ENCODE measurements around the gene PLXNB2.
"Not testable (repeated sequence)": the region's sequence is repeated elsewhere in the genome, so short reads cannot be mapped to it uniquely, and the experiment has no call there.

Gene PLXNB2

GRCh38 chr22:50337262-50338041 lies 30.0 kb upstream of the PLXNB2 start:
- TF ChIP-seq, protein P1, sequence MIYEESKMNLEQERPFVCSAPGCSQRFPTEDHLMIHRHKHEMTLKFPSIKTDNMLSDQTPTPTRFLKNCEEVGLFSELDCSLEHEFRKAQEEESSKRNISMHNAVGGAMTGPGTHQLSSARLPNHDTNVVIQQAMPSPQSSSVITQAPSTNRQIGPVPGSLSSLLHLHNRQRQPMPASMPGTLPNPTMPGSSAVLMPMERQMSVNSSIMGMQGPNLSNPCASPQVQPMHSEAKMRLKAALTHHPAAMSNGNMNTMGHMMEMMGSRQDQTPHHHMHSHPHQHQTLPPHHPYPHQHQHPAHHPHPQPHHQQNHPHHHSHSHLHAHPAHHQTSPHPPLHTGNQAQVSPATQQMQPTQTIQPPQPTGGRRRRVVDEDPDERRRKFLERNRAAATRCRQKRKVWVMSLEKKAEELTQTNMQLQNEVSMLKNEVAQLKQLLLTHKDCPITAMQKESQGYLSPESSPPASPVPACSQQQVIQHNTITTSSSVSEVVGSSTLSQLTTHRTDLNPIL (CRISPR knock-in tag; IDR thresholded peaks at IDR 0.05; ENCODE audit: low read depth), result no peak
- TF ChIP-seq PATZ1 (CRISPR knock-in tag; IDR thresholded peaks at IDR 0.05; ENCODE audit: borderline replicate concordance), result no peak
- no peak for TF ChIP-seq ARNTL (CRISPR knock-in tag; IDR thresholded peaks at IDR 0.05; ENCODE audit: borderline replicate concordance, low read depth)
- no peak for TF ChIP-seq TCF4 (CRISPR knock-in tag; IDR thresholded peaks at IDR 0.05; ENCODE audit: borderline replicate concordance)
- no peak for ATAC-seq

GRCh38 chr22:50334433-50334832 lies 27.0 kb upstream of the PLXNB2 start:
- ATAC-seq, result not testable (repeated sequence)

GRCh38 chr22:50329236-50329635 lies 21.8 kb upstream of the PLXNB2 start:
- ATAC-seq, result no peak
- TF ChIP-seq ZNF70 (CRISPR knock-in tag; IDR thresholded peaks at IDR 0.05) (no peak), SNAI2 (CRISPR knock-in tag; IDR thresholded peaks at IDR 0.05) (no peak), ZFP30 (CRISPR knock-in tag; IDR thresholded peaks at IDR 0.05) (no peak), PATZ1 (CRISPR knock-in tag; IDR thresholded peaks at IDR 0.05; ENCODE audit: borderline replicate concordance) (no peak), ARNTL (CRISPR knock-in tag; IDR thresholded peaks at IDR 0.05; ENCODE audit: borderline replicate concordance, low read depth) (no peak), ZC3H10 (CRISPR knock-in tag; IDR thresholded peaks at IDR 0.05) (no peak), ESRRG (CRISPR knock-in tag; IDR thresholded peaks at IDR 0.05) (no peak), TSHZ2 (CRISPR knock-in tag; IDR thresholded peaks at IDR 0.05) (no peak), POU6F1 (CRISPR knock-in tag; IDR thresholded peaks at IDR 0.05; ENCODE audit: borderline replicate concordance, low read depth) (no peak), CSDC2 (CRISPR knock-in tag; IDR thresholded peaks at IDR 0.05) (no peak), PPARA (CRISPR knock-in tag; IDR thresholded peaks at IDR 0.05; ENCODE audit: borderline replicate concordance) (no peak)

GRCh38 chr22:50327711-50328019 lies 20.2 kb upstream of the PLXNB2 start:
- no peak for TF ChIP-seq BACH2 (CRISPR knock-in tag; IDR thresholded peaks at IDR 0.05; ENCODE audit: borderline replicate concordance)
- ATAC-seq, result no peak

- peak; percentile 91 for ATAC-seq
Observed at GRCh38 chr22:50326956-50327710, 19.7 kb upstream of the PLXNB2 start, which contains the start of gene DENND6B. DENND6B (minus strand) TSS chr22:50327012; CDS start chr22:50326988, 24 bp downstream.

More at GRCh38 chr22:50326956-50327710, 19.7 kb upstream of the PLXNB2 start, which contains the start of gene DENND6B:
- no peak for TF ChIP-seq ISL1 (CRISPR knock-in tag; IDR thresholded peaks at IDR 0.05)
- peak; percentile 73; the same call in 1 of the 2 replicates for TF ChIP-seq CSDC2 (CRISPR knock-in tag; IDR thresholded peaks at IDR 0.05)
- TF ChIP-seq BACH2 (CRISPR knock-in tag; IDR thresholded peaks at IDR 0.05; ENCODE audit: borderline replicate concordance), result no peak
- TF ChIP-seq, protein P1 (CRISPR knock-in tag; IDR thresholded peaks at IDR 0.05; ENCODE audit: low read depth), result no peak
- TF ChIP-seq ZFP3 (CRISPR knock-in tag; IDR thresholded peaks at IDR 0.05), result 0 out of 2 replicates have a peak, but pooled peaks have one; percentile 55
- TF ChIP-seq, protein P2, sequence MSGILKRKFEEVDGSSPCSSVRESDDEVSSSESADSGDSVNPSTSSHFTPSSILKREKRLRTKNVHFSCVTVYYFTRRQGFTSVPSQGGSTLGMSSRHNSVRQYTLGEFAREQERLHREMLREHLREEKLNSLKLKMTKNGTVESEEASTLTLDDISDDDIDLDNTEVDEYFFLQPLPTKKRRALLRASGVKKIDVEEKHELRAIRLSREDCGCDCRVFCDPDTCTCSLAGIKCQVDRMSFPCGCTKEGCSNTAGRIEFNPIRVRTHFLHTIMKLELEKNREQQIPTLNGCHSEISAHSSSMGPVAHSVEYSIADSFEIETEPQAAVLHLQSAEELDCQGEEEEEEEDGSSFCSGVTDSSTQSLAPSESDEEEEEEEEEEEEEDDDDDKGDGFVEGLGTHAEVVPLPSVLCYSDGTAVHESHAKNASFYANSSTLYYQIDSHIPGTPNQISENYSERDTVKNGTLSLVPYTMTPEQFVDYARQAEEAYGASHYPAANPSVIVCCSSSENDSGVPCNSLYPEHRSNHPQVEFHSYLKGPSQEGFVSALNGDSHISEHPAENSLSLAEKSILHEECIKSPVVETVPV (CRISPR knock-in tag; IDR thresholded peaks at IDR 0.05), result no peak
